Measurements from ENCODE around the gene STX8.

STX8 gene

GRCh38 chr17:9232155-9232475 lies 343.5 kb downstream of the STX8 start:
- CTCF ChIA-PET, result interaction anchor here (0.6 kb wide), 1 partner anchor 498 kb away, joined by 3 read pairs; no protein-coding TSS in a partner anchor
- H3K4me3 ChIP-seq (ENCODE audit: low read depth, low read length), result no peak overlapping the region
- H3K36me3 ChIP-seq (ENCODE audit: control insufficient read depth in 2 of 2, insufficient read depth in 1 of 2, low read length in 2 of 2), result peaks cover 6 to 12% of the 10 kb centered on the region in 2 experiments; a peak in 2 of 3 replicates
- no peaks in the 10 kb centered on the region for H3K9me3 ChIP-seq (ENCODE audit: control insufficient read depth, insufficient read depth, low read depth, low read length)
- POLR2A ChIA-PET, result interaction anchor here (0.6 kb wide), 1 partner anchor 68 kb away, joined by 4 read pairs; no protein-coding TSS in a partner anchor
- no peak overlapping the region for H3K27ac ChIP-seq (ENCODE audit: extremely low read depth, low read depth, low read length)
- TF ChIP-seq ZFP69B (tag by site-specific recombination; IDR thresholded peaks at IDR 0.05) (peak; percentile 72; the same call in 1 of the 2 replicates), TCF7L2 (IDR thresholded peaks at IDR 0.05; ENCODE audit: borderline replicate concordance, low read depth, low read length) (no peak)
- H3K4me1 ChIP-seq (ENCODE audit: control insufficient read depth, insufficient read depth, low read length), result no peaks in the 10 kb centered on the region

DNA sequence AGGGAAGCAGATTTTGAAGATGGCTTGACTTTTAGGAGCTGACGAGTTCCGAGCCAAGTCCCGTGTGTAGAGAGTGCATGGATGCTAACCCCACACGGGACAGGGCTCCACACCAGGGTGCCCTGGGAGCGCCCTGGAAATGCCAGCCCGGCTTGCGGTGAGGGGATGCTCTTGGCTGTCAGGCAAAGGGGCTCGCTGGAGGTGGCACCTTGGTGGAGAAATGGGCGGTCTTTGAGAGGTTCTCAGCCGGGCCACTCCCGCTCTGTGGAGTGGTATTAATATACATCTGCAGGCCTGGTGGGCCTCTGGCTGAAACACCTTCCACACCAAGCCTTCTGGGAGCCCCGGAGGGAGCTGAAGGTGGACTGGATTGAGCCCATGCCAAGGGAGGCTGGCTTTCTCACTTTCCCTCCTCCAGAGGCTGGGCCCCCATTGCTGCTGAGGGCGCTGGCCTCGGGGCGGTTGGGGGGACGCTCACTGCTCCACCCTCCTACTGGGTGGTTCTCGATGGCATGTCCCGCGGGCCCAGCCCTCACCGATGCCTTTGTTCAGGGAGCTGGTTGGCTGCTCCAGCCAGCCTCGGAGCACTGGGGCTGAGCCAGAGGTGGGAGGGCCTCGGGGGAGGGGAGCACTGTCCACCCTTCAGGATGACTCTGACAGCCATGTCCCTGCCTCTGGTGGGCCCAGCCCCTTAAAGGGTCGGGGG lies 344.0 kb downstream of the STX8 start:
- Histone ChIP-seq H3K36me3 (ENCODE audit: control insufficient read depth in 2 of 2, insufficient read depth in 1 of 2, low read length in 2 of 2) (peaks cover 8 to 16% of the 10 kb centered on the region in 2 experiments; a peak in 2 of 3 replicates), H3K9me3 (ENCODE audit: control insufficient read depth, insufficient read depth, low read depth, low read length) (no peaks in the 10 kb centered on the region), H3K4me3 (ENCODE audit: low read depth, low read length) (no peak overlapping the region), H3K27ac (ENCODE audit: extremely low read depth, low read depth, low read length) (no peak overlapping the region), H3K4me1 (ENCODE audit: control insufficient read depth, insufficient read depth, low read length) (no peaks in the 10 kb centered on the region)
- TF ChIP-seq ZBTB7A (tag by site-specific recombination; IDR thresholded peaks at IDR 0.05; ENCODE audit: low read depth) (no peak), ZNF692 (tag by site-specific recombination; IDR thresholded peaks at IDR 0.05) (0 out of 2 replicates have a peak, but pooled peaks have one; percentile 59), YY1 (tag by site-specific recombination; IDR thresholded peaks at IDR 0.05) (no peak), BCL6B (tag by site-specific recombination; IDR thresholded peaks at IDR 0.05) (no peak), ZNF791 (tag by site-specific recombination; IDR thresholded peaks at IDR 0.05) (no peak), SETDB1 (IDR thresholded peaks at IDR 0.05; ENCODE audit: insufficient read length, low read length) (no peak)
- ChIA-PET POLR2A (interaction anchor here (0.6 kb wide), 1 partner anchor 69 kb away, joined by 4 read pairs; no protein-coding TSS in a partner anchor), CTCF (interaction anchor here (0.5 to 1.1 kb wide), 3 partner anchors 13 to 498 kb away, joined by 3 to 5 read pairs (median 4); no protein-coding TSS in a partner anchor)

- Histone ChIP-seq H3K27ac (ENCODE audit: extremely low read depth, low read depth, low read length) (no peak overlapping the region), H3K36me3 (ENCODE audit: control insufficient read depth in 2 of 2, insufficient read depth in 1 of 2, low read length in 2 of 2) (peaks cover 8 to 16% of the 10 kb centered on the region in 2 experiments; a peak in 2 of 3 replicates), H3K9me3 (ENCODE audit: control insufficient read depth, insufficient read depth, low read depth, low read length) (no peaks in the 10 kb centered on the region), H3K4me3 (ENCODE audit: low read depth, low read length) (no peak overlapping the region), H3K4me1 (ENCODE audit: control insufficient read depth, insufficient read depth, low read length) (no peaks in the 10 kb centered on the region)
- POLR2A ChIA-PET, result no interaction called here
- CTCF ChIA-PET, result interaction anchor here (1.1 kb wide), 1 partner anchor 211 kb away, joined by 4 read pairs; no protein-coding TSS in a partner anchor
- TF ChIP-seq ZNF239 (tag by site-specific recombination; IDR thresholded peaks at IDR 0.05), result no peak
- TF ChIP-seq REST (tag by site-specific recombination; IDR thresholded peaks at IDR 0.05), result peak; percentile 77; the same call in 1 of the 2 replicates
These were observed 344.8 kb downstream of the STX8 start for GRCh38 chr17:9230861-9231260.

Measured in HEK293 (cell line).